Heart right ventricle (tissue), 16 donors: ENCODE measurements around the gene GRIA1. TPM values are rescaled to one million over a fixed set of nuclear protein-coding genes. Genes with fewer than 3 reads are reported as not detected.

Source experiments
- ATAC-seq, 8 donors: fragments of 200-7000 bp; cut with Tn5 transposase; one replicate each; pipeline ENCODE4 v1.9.1; 2020; ENCODE audit warnings: mild to moderate bottlenecking in 8 of 8, moderate library complexity in 8 of 8, moderate number of reproducible peaks in 1 of 8
- DNase-seq, 2 donors: peaks; one replicate each; pipeline ENCODE4 v3.0.0-alpha.2; 2020
- H3K27ac ChIP-seq, 10 donors: fragments of 200-600 bp; sonication (generic) in 2 of 10; one replicate each; pipeline versions ENCODE4 v1.5.0 to v1.8.0; 2020 to 2022; ENCODE audit warnings: mild to moderate bottlenecking in 3 of 10
- H3K27me3 ChIP-seq, 7 donors: fragments of 200-600 bp; one replicate each; pipeline ENCODE4 v1.8.0; 2021 to 2022; ENCODE audit warnings: mild to moderate bottlenecking in 2 of 7
- H3K36me3 ChIP-seq, 9 donors: fragments of 200-600 bp; sonication (generic) in 1 of 9; one replicate each; pipeline versions ENCODE4 v1.5.0 to v1.8.0; 2020 to 2022; ENCODE audit warnings: mild to moderate bottlenecking in 2 of 9
- H3K4me1 ChIP-seq, 9 donors: fragments of 200-600 bp; sonication (generic) in 1 of 9; one replicate each; pipeline versions ENCODE4 v1.5.0 to v1.8.0; 2020 to 2022; ENCODE audit warnings: mild to moderate bottlenecking in 4 of 9
- H3K4me3 ChIP-seq, 10 donors: fragments of 200-600 bp; sonication (generic) in 2 of 10; one replicate each; pipeline versions ENCODE4 v1.5.0 to v1.8.0; 2020 to 2022; ENCODE audit warnings: mild to moderate bottlenecking in 7 of 10, moderate library complexity in 2 of 10
- H3K9me3 ChIP-seq, 11 donors: fragments of 200-600 bp in 10 of 11; sonication (generic) in 2 of 11; one replicate each; pipeline versions ENCODE4 v1.5.0 to v1.8.0; 2013 to 2022; ENCODE audit warnings: mild to moderate bottlenecking in 2 of 11, control low read depth in 1 of 11, moderate library complexity in 1 of 11
- CTCF ChIP-seq, 9 donors: fragments of 200-600 bp; sonication (generic) in 2 of 9; IDR thresholded peaks; one replicate each; pipeline versions ENCODE4 v1.5.0 to v1.8.0; 2021 to 2022; ENCODE audit warnings: antibody characterized with exemption in 9 of 9, mild to moderate bottlenecking in 5 of 9, moderate library complexity in 1 of 9
- WGBS, 2 donors: extraction: QIAGEN DNeasy Blood & Tissue Kit; methylation state at CpG; one replicate each; pipeline ENCODE4 v1.1.7; 2013; ENCODE audit warnings: inconsistent platforms in 1 of 2; 5-methylcytosine and 5-hydroxymethylcytosine counted together
- intact Hi-C, 10 donors: fragments of 100-400 bp; cut with DNase I; formaldehyde crosslinking; loops; one replicate each; pipeline versions ENCODE4 v1.11.1 to v1.14.2; 2022
- polyA plus RNA-seq, 2 donors: library from polyadenylated mRNA; stranded (reverse); fragments of 200-250 nt; gene quantifications; one replicate each; pipeline ENCODE4 v1.2.3, GENCODE V29; 2013
- total RNA-seq, 10 donors: library from RNA; stranded (reverse); fragmentation: NEBNext Ultra II Directional in 3 of 10; extraction: Animal tissue kit (Norgen Biotek cat#: 25700) in 3 of 10; gene quantifications; one replicate each; pipeline versions ENCODE4 v1.2.1 to v1.2.4, GENCODE V29; 2021 to 2023
- donor health status: Arrhythmogenic right ventricular cardiomyopathy.
- donor health status: ischemic (EF 13 %, LVEDD 7.1; RV severe dilation, severe dysfunction).
- donor health status: healthy with polysubstance abuse.
- donor health status: DM: no; HTN: yes; CAD: no.
- donor health status: DM: no; HTN: no; CAD: no.
- donor health status: ischemic (EF 25% LVEDD 6.9; RV normal size, moderate dysfunction).
- donor health status: ischemic (EF 25% LVEDD 5.7; RV mildly dilated, moderate dysfunction).
- donor health status: healthy.
- donor health status: DM: yes; HTN: yes; CAD: no.
- donor health status: Ischemic cardiomyopathy.
- donor health status: ischemic (EF 35%, LVEDD 5.7; RV mildly dilated, moderate dysfunction).
- donor health status: nonischemic (EF 11% LVEDD 7.7; RV severe dilation, severe dysfunction).
- donor health status: DM: yes; HTN: yes; CAD: no.
- donor health status: PGD.
- donor health status: ischemic (EF 29% LVEDD 5.4; RV normal size, mild dysfunction).
- donor health status: nonischemic (EF 23%, LVEDD 6.1; RV moderate dilation, normal function).

The GRIA1 gene
- total and polyA plus RNA-seq, 12 donors: 0.04 to 0.49 (median 0.23) TPM; not detected in 3

- no peaks in the 10 kb centered on the region for H3K36me3 ChIP-seq
- ATAC-seq (no peak), DNase-seq (no peak)
- H3K4me1 ChIP-seq: peaks cover 0 to 4% (median 0%) of the 10 kb centered on the region in 9 donors
- no peak for TF ChIP-seq CTCF (IDR thresholded peaks at IDR 0.05)
- H3K4me3 ChIP-seq: no peak overlapping the region
- H3K9me3 ChIP-seq: peaks cover 0 to 4% (median 0%) of the 10 kb centered on the region in 11 donors
- no peak overlapping the region for H3K27ac ChIP-seq
- intact Hi-C loops: no loop called here
- WGBS, 2 donors: 69 to 78% methylated on average over 1 of the region's 1 CpG
- H3K27me3 ChIP-seq: no peaks in the 10 kb centered on the region
Measured at GRCh38 chr5:153565822-153566221, 75.4 kb downstream of the GRIA1 start.

- intact Hi-C loops: no loop called here
- DNase-seq: no peak
- peaks cover 0 to 20% (median 0%) of the 10 kb centered on the region in 9 donors for H3K4me1 ChIP-seq
- H3K36me3 ChIP-seq: no peaks in the 10 kb centered on the region
- no peaks in the 10 kb centered on the region for H3K9me3 ChIP-seq
- no peak overlapping the region for H3K27ac ChIP-seq
- no peak for TF ChIP-seq CTCF (IDR thresholded peaks at IDR 0.05)
- no peak for ATAC-seq
- 71% methylated on average over 1 of the region's 1 CpG for WGBS, 2 donors
- no peaks in the 10 kb centered on the region for H3K27me3 ChIP-seq
- H3K4me3 ChIP-seq: no peak overlapping the region
Measured at GRCh38 chr5:153569036-153569435, 78.6 kb downstream of the GRIA1 start.

DNA sequence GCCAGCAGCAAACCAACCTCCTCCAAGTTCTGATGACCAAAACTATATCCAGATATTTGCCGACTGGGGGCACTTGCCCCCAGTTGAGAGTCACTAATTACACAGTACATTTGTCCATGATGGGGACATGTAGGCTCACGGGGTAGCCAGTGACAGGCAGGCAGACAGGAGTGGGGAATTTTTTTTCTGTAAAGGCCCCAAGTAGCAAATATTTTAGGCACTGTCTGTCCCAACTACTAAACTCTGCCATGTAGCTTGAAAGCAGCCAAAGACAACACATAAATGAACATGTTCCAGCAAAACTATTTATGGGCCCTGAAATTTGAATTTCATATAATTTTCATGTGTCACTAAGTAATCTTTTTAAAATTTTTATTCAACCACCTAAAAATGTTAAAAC is 80.7 kb downstream of the GRIA1 start:
- ATAC-seq: no peak
- no peak overlapping the region for H3K27ac ChIP-seq
- 83 to 86% methylated on average over 2 of the region's 2 CpGs for WGBS, 2 donors
- TF ChIP-seq CTCF (IDR thresholded peaks at IDR 0.05): no peak
- no peak overlapping the region for H3K4me3 ChIP-seq
- H3K9me3 ChIP-seq: no peaks in the 10 kb centered on the region
- no peaks in the 10 kb centered on the region for H3K36me3 ChIP-seq
- intact Hi-C loops: no loop called here
- H3K27me3 ChIP-seq: no peaks in the 10 kb centered on the region
- no peak for DNase-seq
- H3K4me1 ChIP-seq: peaks cover 0 to 20% (median 0%) of the 10 kb centered on the region in 9 donors

DNA sequence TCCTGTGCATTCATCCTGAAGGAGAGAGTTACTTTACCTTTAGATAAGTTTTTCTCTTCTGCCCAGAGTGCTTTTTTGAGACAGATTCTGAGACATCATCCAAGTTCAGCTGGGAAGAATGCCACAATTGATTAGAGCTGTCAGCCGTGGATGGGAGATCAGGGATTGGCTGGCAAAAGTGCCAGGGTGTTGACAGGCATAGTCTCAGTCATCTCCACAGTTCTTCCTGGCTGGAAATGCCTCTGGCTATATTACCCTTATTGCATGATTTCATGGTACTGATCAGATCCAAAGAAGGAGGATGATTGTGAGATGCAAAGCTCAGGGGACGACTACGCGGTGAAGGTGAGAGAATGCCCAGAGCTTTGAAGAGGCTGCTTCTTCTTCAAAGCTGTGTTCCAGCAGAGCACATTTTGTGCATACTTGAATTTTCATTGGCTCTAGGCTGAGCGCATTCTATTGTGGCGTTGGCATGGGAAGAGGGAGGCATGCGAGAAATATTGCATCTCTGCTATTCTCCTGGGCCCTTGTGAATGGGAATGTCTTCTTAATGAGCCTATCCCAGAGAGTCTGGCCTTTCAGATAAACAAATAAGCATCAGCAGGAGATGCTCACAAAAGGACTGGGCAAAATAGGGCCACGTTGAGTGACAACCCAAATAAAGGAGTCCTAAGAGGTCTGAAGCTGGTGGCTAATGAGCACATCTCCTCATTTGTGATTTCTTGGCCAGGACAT is 82.1 kb downstream of the GRIA1 start:
- Histone ChIP-seq H3K36me3 (no peaks in the 10 kb centered on the region), H3K27ac (no peak overlapping the region), H3K9me3 (no peaks in the 10 kb centered on the region), H3K27me3 (no peaks in the 10 kb centered on the region), H3K4me3 (no peak overlapping the region), H3K4me1 (peaks cover 0 to 20% (median 0%) of the 10 kb centered on the region in 9 donors)
- DNase-seq: no peak
- no peak for TF ChIP-seq CTCF (IDR thresholded peaks at IDR 0.05)
- intact Hi-C loops: no loop called here
- WGBS, 2 donors: 76 to 80% methylated on average over 8 of the region's 8 CpGs
- no peak for ATAC-seq
